CD4-positive, alpha-beta T cell (primary cell): ENCODE results near the gene NKAPD1. TPM values are rescaled to one million over a fixed set of nuclear protein-coding genes. Genes with fewer than 3 reads are reported as not detected.

Experiments
- ATAC-seq: fragments of 200-7000 bp; cut with Tn5 transposase; one replicate; pipeline ENCODE4 v1.10.0; 2022; ENCODE audit warnings: mild to moderate bottlenecking; ENCODE audit not compliant: poor library complexity
- CTCF ChIA-PET: fragments of 350-600 bp; sonication (Branson Sonifier 250); formaldehyde crosslinking; loops from one replicate; lab custom pipeline; 2021; ENCODE audit warnings: antibody characterized with exemption, inconsistent platforms; lab: Charles Lee
- POLR2A ChIA-PET: fragments of 350-600 bp; sonication (Branson Sonifier 250); formaldehyde crosslinking; loops from one replicate; lab custom pipeline; 2021; ENCODE audit warnings: antibody characterized with exemption, inconsistent platforms; lab: Charles Lee
- DNase-seq, 14 experiments: peaks; one replicate each; pipeline ENCODE4 v3.0.0-alpha.2; 2013 to 2020; ENCODE audit warnings: mixed read lengths in 2 of 14
- H3K27ac ChIP-seq, 2 donors: one replicate each; pipeline versions ENCODE4 v1.5.1 to v1.7.0; 2013; ENCODE audit warnings: low read length in 2 of 2, low read depth in 1 of 2, mild to moderate bottlenecking in 1 of 2
- H3K27me3 ChIP-seq, 2 experiments: 1 replicate in 1 of 2; 2 replicates in 1 of 2; pipeline versions ENCODE4 v1.6.1 to v1.7.0; 2013; ENCODE audit warnings: low read length in 2 of 2, control low read depth in 1 of 2, mild to moderate bottlenecking in 1 of 2, moderate library complexity in 1 of 2; ENCODE audit not compliant: insufficient read depth in 2 of 2, control insufficient read depth in 1 of 2
- H3K36me3 ChIP-seq: one replicate; pipeline ENCODE4 v1.6.1; 2013; ENCODE audit warnings: low read length, control low read depth; ENCODE audit not compliant: insufficient read depth
- H3K4me1 ChIP-seq: one replicate; pipeline ENCODE4 v1.6.1; 2013; ENCODE audit warnings: low read length, control low read depth; ENCODE audit not compliant: insufficient read depth
- H3K4me3 ChIP-seq: one replicate; pipeline ENCODE4 v1.5.1; 2013; ENCODE audit warnings: mild to moderate bottlenecking, low read length, moderate library complexity
- H3K9me3 ChIP-seq, 2 experiments: 1 replicate in 1 of 2; 2 replicates in 1 of 2; pipeline versions ENCODE4 v1.6.1 to v1.7.0; 2013; ENCODE audit warnings: low read length in 2 of 2, mild to moderate bottlenecking in 2 of 2, control low read depth in 1 of 2, moderate library complexity in 1 of 2; ENCODE audit not compliant: control insufficient read depth in 1 of 2, insufficient read depth in 1 of 2
- H3K27ac Mint-ChIP-seq: one replicate; pipeline ENCODE4 v1.8.0; 2020; ENCODE audit warnings: mixed read lengths
- H3K27me3 Mint-ChIP-seq: one replicate; pipeline ENCODE4 v1.8.0; 2021; ENCODE audit warnings: mixed read lengths
- H3K36me3 Mint-ChIP-seq: one replicate; pipeline ENCODE4 v1.8.0; 2021; ENCODE audit warnings: low read depth, mixed read lengths
- H3K4me1 Mint-ChIP-seq: one replicate; pipeline ENCODE4 v1.8.0; 2021; ENCODE audit warnings: low read depth, mixed read lengths
- H3K4me3 Mint-ChIP-seq: one replicate; pipeline ENCODE4 v1.8.0; 2020; ENCODE audit warnings: mild to moderate bottlenecking, mixed read lengths
- H3K9me3 Mint-ChIP-seq: one replicate; pipeline ENCODE4 v1.8.0; 2020; ENCODE audit warnings: mixed read lengths
- CTCF ChIP-seq: fragments of 200-600 bp; IDR thresholded peaks from one replicate; pipeline ENCODE4 v1.8.0; 2022; ENCODE audit warnings: antibody characterized with exemption, mild to moderate bottlenecking
- intact Hi-C, 2 experiments: fragments of 100-400 bp; cut with DNase I in 1 of 2; cut with micrococcal nuclease in 1 of 2; formaldehyde crosslinking; loops; one replicate each; pipeline versions ENCODE4 v1.15.1 to v1.9.0; 2023 to 2025; cut with DNase I, micrococcal nuclease
- total RNA-seq, 174 experiments: library from RNA in 2 of 174; stranded (reverse) in 2 of 174; gene quantifications; one replicate each; pipeline ENCODE4 v1.2.3 and lab custom pipeline; 2021 to 2026

Gene NKAPD1
- total RNA-seq, 2 experiments from 2014 or later: 14.8 to 16.0 TPM

- ATAC-seq (no peak), DNase-seq (no peak)
- peaks cover 54% of the 10 kb centered on the region for H3K36me3 ChIP-seq
- H3K4me1 ChIP-seq: no peaks in the 10 kb centered on the region
- intact Hi-C loops: loop anchor here in 1 of 2 experiments (1.0 kb wide), 1 partner anchor 25 kb away; no protein-coding TSS in a partner anchor
- ChIA-PET CTCF (interaction anchor here (1.1 kb wide), 1 partner anchor 14 kb away, joined by 3 read pairs; no protein-coding TSS in a partner anchor), POLR2A (no interaction called here)
- no peak overlapping the region for H3K27ac ChIP-seq
- H3K4me3 ChIP-seq: no peak overlapping the region
- no peaks in the 10 kb centered on the region for H3K9me3 Mint-ChIP-seq
- no peaks in the 10 kb centered on the region for H3K9me3 ChIP-seq
- H3K36me3 Mint-ChIP-seq: peaks cover 73% of the 10 kb centered on the region
- H3K4me1 Mint-ChIP-seq: peaks cover 9% of the 10 kb centered on the region
- H3K27me3 ChIP-seq: no peaks in the 10 kb centered on the region
- H3K27me3 Mint-ChIP-seq: no peaks in the 10 kb centered on the region
- H3K4me3 Mint-ChIP-seq: no peak overlapping the region
- H3K27ac Mint-ChIP-seq: no peak overlapping the region
- no peak for TF ChIP-seq CTCF
These were observed 40.2 kb upstream of the NKAPD1 start for GRCh38 chr11:112033902-112034301.

GRCh38 chr11:112037527-112037926, 36.6 kb upstream of the NKAPD1 start:
- Mint-ChIP-seq H3K4me3 (no peak overlapping the region), H3K27me3 (no peaks in the 10 kb centered on the region), H3K9me3 (no peaks in the 10 kb centered on the region), H3K36me3 (peaks cover 80% of the 10 kb centered on the region), H3K27ac (no peak overlapping the region), H3K4me1 (peaks cover 5% of the 10 kb centered on the region)
- peaks cover 67% of the 10 kb centered on the region for H3K36me3 ChIP-seq
- H3K9me3 ChIP-seq: no peaks in the 10 kb centered on the region
- H3K4me3 ChIP-seq: no peak overlapping the region
- ChIA-PET CTCF (no interaction called here), POLR2A (no interaction called here)
- no peaks in the 10 kb centered on the region for H3K27me3 ChIP-seq
- DNase-seq (no peak), ATAC-seq (no peak)
- no peaks in the 10 kb centered on the region for H3K4me1 ChIP-seq
- TF ChIP-seq CTCF: no peak
- intact Hi-C loops: no loop called here
- H3K27ac ChIP-seq: no peak overlapping the region

GRCh38 chr11:112042161-112042960, 31.7 kb upstream of the NKAPD1 start:
- ATAC-seq: no peak
- intact Hi-C loops: no loop called here
- H3K36me3 Mint-ChIP-seq: peaks cover 88% of the 10 kb centered on the region
- no peak for TF ChIP-seq CTCF
- H3K4me1 Mint-ChIP-seq: peaks cover 7% of the 10 kb centered on the region
- H3K9me3 Mint-ChIP-seq: no peaks in the 10 kb centered on the region
- CTCF ChIA-PET: no interaction called here
- H3K27ac Mint-ChIP-seq: no peak overlapping the region
- no peak overlapping the region for H3K4me3 Mint-ChIP-seq
- no peaks in the 10 kb centered on the region for H3K4me1 ChIP-seq
- H3K9me3 ChIP-seq: no peaks in the 10 kb centered on the region
- DNase-seq: no peak
- H3K27me3 ChIP-seq: no peaks in the 10 kb centered on the region
- H3K4me3 ChIP-seq: no peak overlapping the region
- H3K36me3 ChIP-seq: peaks cover 75% of the 10 kb centered on the region
- H3K27me3 Mint-ChIP-seq: no peaks in the 10 kb centered on the region
- POLR2A ChIA-PET: no interaction called here
- H3K27ac ChIP-seq: no peak overlapping the region
